B cell (primary cell): ENCODE data around the gene EYA3.

Source experiments
- EZH2 ChIP-seq: IDR thresholded peaks from 2 replicates; pipeline ENCODE4 v1.6.1; 2012; ENCODE audit warnings: borderline replicate concordance, low read depth, mild to moderate bottlenecking, moderate library complexity, low read length; ENCODE audit not compliant: insufficient read depth, poor library complexity, severe bottlenecking
- TF ChIP-seq, protein P1 (sequence below): fragments of 200-600 bp; IDR thresholded peaks from one replicate; pipeline ENCODE4 v1.8.0; 2022; ENCODE audit warnings: antibody characterized with exemption, mild to moderate bottlenecking

DNA sequence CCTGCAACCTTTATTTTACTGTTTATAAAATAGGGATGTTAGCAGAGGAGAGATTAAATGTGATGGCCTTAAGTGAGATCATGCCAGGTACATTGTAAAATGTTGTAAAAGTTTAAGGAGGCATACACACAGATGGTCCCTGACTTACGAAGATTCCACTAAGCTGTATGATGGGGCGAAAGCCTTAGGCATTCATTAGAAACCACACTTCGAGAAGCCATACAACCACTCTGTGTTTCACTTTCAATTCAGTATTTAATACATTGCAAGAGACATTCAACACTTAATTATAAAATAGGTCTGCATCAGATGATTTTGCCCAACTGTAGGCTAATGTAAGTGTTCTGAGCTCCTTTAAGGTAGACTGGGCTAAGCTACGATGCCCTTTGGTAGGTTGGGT is 149.9 kb downstream of the EYA3 start:
- TF ChIP-seq, protein P1, sequence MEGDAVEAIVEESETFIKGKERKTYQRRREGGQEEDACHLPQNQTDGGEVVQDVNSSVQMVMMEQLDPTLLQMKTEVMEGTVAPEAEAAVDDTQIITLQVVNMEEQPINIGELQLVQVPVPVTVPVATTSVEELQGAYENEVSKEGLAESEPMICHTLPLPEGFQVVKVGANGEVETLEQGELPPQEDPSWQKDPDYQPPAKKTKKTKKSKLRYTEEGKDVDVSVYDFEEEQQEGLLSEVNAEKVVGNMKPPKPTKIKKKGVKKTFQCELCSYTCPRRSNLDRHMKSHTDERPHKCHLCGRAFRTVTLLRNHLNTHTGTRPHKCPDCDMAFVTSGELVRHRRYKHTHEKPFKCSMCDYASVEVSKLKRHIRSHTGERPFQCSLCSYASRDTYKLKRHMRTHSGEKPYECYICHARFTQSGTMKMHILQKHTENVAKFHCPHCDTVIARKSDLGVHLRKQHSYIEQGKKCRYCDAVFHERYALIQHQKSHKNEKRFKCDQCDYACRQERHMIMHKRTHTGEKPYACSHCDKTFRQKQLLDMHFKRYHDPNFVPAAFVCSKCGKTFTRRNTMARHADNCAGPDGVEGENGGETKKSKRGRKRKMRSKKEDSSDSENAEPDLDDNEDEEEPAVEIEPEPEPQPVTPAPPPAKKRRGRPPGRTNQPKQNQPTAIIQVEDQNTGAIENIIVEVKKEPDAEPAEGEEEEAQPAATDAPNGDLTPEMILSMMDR = no peak
- TF ChIP-seq EZH2 = no peak
